ENCODE measurements around the gene SRPK1. TPM values are rescaled to one million over a fixed set of nuclear protein-coding genes. Genes with fewer than 3 reads are reported as not detected.

Gene SRPK1
- total and polyA plus RNA-seq, 10 of the 15 experiments (the other 5 are each of a cell fraction or from before 2014, with no cell fraction given): 47.4 to 112 (median 85.8) TPM

DNA sequence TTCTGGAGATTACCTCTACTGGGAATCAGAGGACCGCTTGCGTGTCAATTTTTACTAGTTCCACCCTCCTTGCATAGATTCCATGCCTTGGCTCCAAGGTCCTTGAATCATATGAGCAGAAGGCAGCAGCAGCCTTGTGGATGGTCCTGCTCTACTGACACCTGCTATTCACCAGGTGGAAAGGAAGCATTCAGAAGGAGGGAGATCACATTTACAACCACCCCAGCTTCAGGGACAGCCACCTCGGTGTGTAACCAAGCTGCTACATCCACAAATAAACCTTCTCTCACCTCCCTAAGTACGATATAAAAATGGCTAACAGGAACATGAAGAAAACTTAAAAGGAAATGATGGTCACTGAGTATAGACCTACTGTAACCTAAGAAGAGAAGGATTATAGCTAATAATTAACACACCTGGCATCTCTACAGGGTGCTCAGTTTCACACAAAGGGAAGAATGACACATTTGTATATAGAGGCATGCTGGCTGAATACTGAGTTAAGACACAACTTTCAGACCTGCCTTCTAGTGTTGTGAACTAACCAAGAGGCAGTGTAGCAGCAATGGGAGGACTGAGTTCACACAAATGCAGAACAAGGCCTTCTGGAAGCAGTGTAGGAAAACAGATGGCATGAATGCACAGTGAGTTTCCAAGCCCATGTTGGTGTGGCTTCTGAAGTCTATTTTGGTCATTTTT is 46.3 kb upstream of the SRPK1 start:
- no peak overlapping the region for H3K4me3 ChIP-seq
- no peak overlapping the region for H3K9ac ChIP-seq (ENCODE audit: control insufficient read depth, insufficient read depth, low read length)
- H3K27ac ChIP-seq (ENCODE audit: control insufficient read depth, insufficient read depth): no peak overlapping the region
- no peak for ATAC-seq
- no peaks in the 10 kb centered on the region for H3K36me3 ChIP-seq (ENCODE audit: control insufficient read depth in 2 of 2, insufficient read depth in 2 of 2, low read length in 1 of 2)
- H2AFZ ChIP-seq (ENCODE audit: control insufficient read depth, low read depth, low read length): no peak overlapping the region
- in situ Hi-C loops (cut with MboI): no loop called here
- intact Hi-C loops (cut with micrococcal nuclease; ENCODE audit: unreplicated experiment): no loop called here
- DNase-seq (ENCODE audit: low read depth, low spot score): no peak
- SMC1A ChIA-PET (ENCODE audit: uncharacterized antibody, unreplicated experiment): interaction anchor here (0.6 to 0.9 kb wide), 3 partner anchors 9 to 40 kb away, joined by 3 read pairs; no protein-coding TSS in a partner anchor
- no peaks in the 10 kb centered on the region for H3K79me2 ChIP-seq (ENCODE audit: control insufficient read depth, insufficient read depth, low read length)
- H4K20me1 ChIP-seq (ENCODE audit: control insufficient read depth, insufficient read depth): no peaks in the 10 kb centered on the region
- TF ChIP-seq POLR2A (IDR thresholded peaks at IDR 0.05; ENCODE audit: low read depth, low read length) (no peak), ATF7 (IDR thresholded peaks at IDR 0.05; ENCODE audit: low read depth) (no peak), SREBF1 (IDR thresholded peaks at IDR 0.05; ENCODE audit: low read length) (no peak), ZNF622 (IDR thresholded peaks at IDR 0.05) (no peak), ZNF207 (IDR thresholded peaks at IDR 0.05; ENCODE audit: borderline replicate concordance) (no peak), ZNF384 (IDR thresholded peaks at IDR 0.05; ENCODE audit: borderline replicate concordance, low read depth, low read length) (no peak), NBN (IDR thresholded peaks at IDR 0.05) (no peak), IRF4 (IDR thresholded peaks at IDR 0.05; ENCODE audit: low read depth, low read length) (no peak), NFXL1 (IDR thresholded peaks at IDR 0.05; ENCODE audit: borderline replicate concordance) (no peak), MYC (IDR thresholded peaks at IDR 0.05; ENCODE audit: insufficient read depth, insufficient read length, insufficient replicate concordance, low read length, severe bottlenecking) (no peak), BCL11A (IDR thresholded peaks at IDR 0.05; ENCODE audit: low read depth, low read length) (no peak), RELA (IDR thresholded peaks at IDR 0.05; ENCODE audit: borderline replicate concordance, partially characterized antibody) (no peak), TCF12 (IDR thresholded peaks at IDR 0.05; ENCODE audit: low read depth, low read length) (no peak), HCFC1 (IDR thresholded peaks at IDR 0.05; ENCODE audit: low read length) (no peak), FOXM1 (IDR thresholded peaks at IDR 0.05; ENCODE audit: low read depth, low read length) (no peak), NFIC (IDR thresholded peaks at IDR 0.05; ENCODE audit: low read depth, low read length) (no peak), DPF2 (IDR thresholded peaks at IDR 0.05) (no peak), PML (IDR thresholded peaks at IDR 0.05; ENCODE audit: low read length) (no peak)
- TF ChIP-seq, protein P1, sequence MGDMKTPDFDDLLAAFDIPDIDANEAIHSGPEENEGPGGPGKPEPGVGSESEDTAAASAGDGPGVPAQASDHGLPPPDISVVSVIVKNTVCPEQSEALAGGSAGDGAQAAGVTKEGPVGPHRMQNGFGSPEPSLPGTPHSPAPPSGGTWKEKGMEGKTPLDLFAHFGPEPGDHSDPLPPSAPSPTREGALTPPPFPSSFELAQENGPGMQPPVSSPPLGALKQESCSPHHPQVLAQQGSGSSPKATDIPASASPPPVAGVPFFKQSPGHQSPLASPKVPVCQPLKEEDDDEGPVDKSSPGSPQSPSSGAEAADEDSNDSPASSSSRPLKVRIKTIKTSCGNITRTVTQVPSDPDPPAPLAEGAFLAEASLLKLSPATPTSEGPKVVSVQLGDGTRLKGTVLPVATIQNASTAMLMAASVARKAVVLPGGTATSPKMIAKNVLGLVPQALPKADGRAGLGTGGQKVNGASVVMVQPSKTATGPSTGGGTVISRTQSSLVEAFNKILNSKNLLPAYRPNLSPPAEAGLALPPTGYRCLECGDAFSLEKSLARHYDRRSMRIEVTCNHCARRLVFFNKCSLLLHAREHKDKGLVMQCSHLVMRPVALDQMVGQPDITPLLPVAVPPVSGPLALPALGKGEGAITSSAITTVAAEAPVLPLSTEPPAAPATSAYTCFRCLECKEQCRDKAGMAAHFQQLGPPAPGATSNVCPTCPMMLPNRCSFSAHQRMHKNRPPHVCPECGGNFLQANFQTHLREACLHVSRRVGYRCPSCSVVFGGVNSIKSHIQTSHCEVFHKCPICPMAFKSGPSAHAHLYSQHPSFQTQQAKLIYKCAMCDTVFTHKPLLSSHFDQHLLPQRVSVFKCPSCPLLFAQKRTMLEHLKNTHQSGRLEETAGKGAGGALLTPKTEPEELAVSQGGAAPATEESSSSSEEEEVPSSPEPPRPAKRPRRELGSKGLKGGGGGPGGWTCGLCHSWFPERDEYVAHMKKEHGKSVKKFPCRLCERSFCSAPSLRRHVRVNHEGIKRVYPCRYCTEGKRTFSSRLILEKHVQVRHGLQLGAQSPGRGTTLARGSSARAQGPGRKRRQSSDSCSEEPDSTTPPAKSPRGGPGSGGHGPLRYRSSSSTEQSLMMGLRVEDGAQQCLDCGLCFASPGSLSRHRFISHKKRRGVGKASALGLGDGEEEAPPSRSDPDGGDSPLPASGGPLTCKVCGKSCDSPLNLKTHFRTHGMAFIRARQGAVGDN (IDR thresholded peaks at IDR 0.05): no peak
- TF ChIP-seq, protein P2, sequence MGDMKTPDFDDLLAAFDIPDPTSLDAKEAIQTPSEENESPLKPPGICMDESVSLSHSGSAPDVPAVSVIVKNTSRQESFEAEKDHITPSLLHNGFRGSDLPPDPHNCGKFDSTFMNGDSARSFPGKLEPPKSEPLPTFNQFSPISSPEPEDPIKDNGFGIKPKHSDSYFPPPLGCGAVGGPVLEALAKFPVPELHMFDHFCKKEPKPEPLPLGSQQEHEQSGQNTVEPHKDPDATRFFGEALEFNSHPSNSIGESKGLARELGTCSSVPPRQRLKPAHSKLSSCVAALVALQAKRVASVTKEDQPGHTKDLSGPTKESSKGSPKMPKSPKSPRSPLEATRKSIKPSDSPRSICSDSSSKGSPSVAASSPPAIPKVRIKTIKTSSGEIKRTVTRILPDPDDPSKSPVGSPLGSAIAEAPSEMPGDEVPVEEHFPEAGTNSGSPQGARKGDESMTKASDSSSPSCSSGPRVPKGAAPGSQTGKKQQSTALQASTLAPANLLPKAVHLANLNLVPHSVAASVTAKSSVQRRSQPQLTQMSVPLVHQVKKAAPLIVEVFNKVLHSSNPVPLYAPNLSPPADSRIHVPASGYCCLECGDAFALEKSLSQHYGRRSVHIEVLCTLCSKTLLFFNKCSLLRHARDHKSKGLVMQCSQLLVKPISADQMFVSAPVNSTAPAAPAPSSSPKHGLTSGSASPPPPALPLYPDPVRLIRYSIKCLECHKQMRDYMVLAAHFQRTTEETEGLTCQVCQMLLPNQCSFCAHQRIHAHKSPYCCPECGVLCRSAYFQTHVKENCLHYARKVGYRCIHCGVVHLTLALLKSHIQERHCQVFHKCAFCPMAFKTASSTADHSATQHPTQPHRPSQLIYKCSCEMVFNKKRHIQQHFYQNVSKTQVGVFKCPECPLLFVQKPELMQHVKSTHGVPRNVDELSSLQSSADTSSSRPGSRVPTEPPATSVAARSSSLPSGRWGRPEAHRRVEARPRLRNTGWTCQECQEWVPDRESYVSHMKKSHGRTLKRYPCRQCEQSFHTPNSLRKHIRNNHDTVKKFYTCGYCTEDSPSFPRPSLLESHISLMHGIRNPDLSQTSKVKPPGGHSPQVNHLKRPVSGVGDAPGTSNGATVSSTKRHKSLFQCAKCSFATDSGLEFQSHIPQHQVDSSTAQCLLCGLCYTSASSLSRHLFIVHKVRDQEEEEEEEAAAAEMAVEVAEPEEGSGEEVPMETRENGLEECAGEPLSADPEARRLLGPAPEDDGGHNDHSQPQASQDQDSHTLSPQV (IDR thresholded peaks at IDR 0.05): no peak
- CTCF ChIA-PET: no interaction called here
- POLR2A ChIA-PET: no interaction called here
- H3K27me3 ChIP-seq (replicated peaks in 1 of 2; ENCODE audit: control insufficient read depth in 2 of 2, insufficient read depth in 2 of 2, low read length in 1 of 2): no peaks in the 10 kb centered on the region; a peak in 1 of 4 replicates
- no peak for FAIRE-seq
- BruUV-seq (replicated peaks): no TSS peak
- 46% methylated on average over 4 of the region's 4 CpGs for WGBS (ENCODE audit: insufficient coverage, insufficient replicate concordance, low lambda C conversion rate, missing lambda C conversion rate)
- no peaks in the 10 kb centered on the region for H3K9me3 ChIP-seq (replicated peaks; ENCODE audit: control insufficient read depth, insufficient read depth, low read length)
- RAD21 ChIA-PET (ENCODE audit: unreplicated experiment): no interaction called here
- no peak overlapping the region for H3K4me2 ChIP-seq (ENCODE audit: control insufficient read depth, insufficient read depth)
- H3K4me1 ChIP-seq (ENCODE audit: control insufficient read depth, insufficient read depth, low read length): no peaks in the 10 kb centered on the region
